ENCODE measurements around the gene OR10G6.
"Not testable (repeated sequence)": the region's sequence is repeated elsewhere in the genome, so short reads cannot be mapped to it uniquely, and the experiment has no call there.

Gene OR10G6, protein sequence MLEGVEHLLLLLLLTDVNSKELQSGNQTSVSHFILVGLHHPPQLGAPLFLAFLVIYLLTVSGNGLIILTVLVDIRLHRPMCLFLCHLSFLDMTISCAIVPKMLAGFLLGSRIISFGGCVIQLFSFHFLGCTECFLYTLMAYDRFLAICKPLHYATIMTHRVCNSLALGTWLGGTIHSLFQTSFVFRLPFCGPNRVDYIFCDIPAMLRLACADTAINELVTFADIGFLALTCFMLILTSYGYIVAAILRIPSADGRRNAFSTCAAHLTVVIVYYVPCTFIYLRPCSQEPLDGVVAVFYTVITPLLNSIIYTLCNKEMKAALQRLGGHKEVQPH

DNA sequence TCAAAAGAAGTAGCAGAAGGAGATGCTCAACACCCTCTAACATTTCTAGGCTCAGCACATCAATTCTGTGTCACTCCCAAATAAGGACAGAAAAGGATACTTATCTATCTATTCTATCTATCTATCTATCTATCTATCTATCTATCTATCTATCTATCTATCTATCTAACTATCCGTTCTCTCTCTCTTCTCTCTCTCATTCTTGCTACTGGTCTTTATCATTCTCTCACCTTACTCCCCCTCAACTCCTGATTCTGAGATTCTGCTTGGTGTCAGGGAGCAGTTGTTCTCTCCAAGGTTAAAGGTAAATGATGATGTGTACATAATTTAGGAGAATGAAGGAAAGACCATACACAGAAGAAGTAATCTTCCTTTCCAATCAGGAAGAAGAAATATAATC lies at the start of gene OR10G6:
Gene OR10G6, minus strand, starts transcription at position 43 of the 400 bp plus-strand sequence. Its CDS starts 0 bp downstream, at position 43.
- DNase-seq = no peak

DNA sequence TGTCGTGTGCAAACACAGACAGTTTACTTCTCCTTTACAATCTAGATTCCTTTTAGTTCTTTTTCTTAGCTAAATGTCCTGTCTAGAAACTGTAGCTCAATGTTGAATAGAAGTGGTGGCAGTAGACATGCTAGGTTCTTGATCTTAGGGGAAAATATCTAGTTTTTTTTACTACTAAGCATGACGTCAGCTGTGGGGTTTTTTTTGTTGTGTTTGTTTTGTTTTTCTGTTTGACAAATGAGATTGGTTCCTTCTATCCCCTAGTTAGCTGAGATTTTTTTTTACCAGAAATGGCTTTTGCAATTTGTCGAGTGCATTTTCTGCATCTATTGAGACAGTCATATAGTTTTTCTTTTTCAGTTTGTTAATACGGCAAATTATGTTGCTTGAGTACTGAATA lies 48.5 kb upstream of the OR10G6 start:
- no peak for DNase-seq

DNA sequence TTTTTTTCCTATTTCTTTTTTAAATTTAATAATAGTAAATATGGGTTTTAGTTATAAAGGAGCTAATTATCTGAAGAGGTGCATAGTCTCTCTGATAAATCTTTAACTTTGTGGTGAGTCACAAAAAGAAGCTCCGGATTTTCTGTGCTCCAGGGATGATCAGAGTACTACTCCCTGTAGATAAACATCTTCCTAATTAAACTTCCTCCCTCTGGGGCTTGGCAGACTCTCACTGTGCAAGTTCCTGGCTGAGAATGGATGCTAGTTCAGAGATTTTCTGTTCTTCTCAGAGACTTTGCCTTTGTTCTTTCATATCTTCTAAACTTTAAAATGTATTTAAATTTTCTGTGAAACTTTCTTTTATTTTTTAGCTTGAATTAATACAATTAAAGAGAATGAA lies 46.3 kb upstream of the OR10G6 start, which contains the start of gene OR10G7:
Gene OR10G7, minus strand, starts transcription at position 72 of the 400 bp plus-strand sequence. CDS start 2,324 bp downstream, outside the sequence.
- no peak for DNase-seq

DNA sequence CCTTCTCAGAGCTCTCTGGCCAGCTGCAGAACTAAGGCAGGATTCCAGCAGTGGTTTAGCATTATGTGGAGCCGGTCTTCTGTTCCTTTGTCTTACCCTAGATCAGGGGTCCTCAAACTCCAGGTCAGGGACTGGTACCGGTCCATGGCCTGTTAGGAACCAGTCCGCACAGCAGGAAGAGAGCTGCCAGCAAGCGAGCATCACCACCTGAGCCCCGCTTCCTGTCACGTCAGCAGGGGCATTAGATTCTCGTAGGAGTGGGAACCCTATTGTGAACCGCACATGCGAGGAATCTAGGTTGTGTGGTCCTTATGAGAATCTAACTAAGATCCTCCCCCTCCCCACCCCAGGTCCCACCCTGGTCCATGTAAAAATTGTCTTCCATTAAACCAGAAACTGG lies 44.6 kb upstream of the OR10G6 start:
- no peak for DNase-seq

DNA sequence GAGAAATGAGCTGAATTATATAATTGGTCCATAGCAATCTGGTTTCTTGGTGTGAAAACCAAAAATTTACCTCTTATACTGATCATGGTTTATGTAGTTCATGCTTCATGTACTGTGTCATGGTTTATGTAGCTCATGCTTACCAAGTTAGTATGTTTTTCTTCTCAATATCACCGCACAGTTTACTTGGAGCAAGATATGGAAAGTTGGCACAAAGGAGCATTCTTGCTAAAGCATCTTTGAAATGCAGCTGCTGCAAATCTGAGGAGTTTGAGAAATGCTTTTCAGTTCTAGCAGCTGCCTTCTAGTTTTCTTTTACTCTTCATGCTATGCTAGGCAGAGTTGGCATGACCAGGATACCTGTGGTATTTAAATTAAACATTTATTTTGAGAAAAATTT lies 41.7 kb upstream of the OR10G6 start:
- DNase-seq = no peak

DNA sequence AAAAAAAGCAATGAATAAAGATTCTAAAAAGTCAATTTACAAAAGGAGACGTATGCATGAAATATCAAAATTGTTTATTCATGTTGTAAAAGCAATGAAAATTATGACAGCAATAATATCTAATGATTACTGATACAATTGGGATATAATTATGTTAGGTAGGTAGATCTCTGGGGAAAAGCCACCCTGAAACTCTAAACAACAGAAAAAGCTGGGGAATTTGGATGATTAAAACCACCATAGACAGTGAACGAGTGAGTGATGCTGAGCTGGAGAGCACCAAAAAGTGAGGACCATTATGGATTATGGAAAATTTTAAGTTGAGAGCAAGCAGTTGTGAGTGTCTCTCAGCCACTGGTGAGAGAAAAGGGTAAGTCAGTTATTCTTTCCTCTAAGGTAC lies 31.5 kb upstream of the OR10G6 start, which contains the start of gene OR10G8:
Gene OR10G8, plus strand, starts transcription at position 301 of the 400 bp plus-strand sequence. CDS start 2,825 bp downstream, outside the sequence.
- DNase-seq = no peak

DNA sequence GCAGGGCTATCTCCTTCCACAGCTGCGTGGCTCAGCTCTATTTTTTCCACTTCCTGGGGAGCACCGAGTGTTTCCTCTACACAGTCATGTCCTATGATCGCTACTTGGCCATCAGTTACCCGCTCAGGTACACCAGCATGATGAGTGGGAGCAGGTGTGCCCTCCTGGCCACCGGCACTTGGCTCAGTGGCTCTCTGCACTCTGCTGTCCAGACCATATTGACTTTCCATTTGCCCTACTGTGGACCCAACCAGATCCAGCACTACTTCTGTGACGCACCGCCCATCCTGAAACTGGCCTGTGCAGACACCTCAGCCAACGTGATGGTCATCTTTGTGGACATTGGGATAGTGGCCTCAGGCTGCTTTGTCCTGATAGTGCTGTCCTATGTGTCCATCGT lies 20.9 kb upstream of the OR10G6 start:
- DNase-seq = not testable (repeated sequence)

DNA sequence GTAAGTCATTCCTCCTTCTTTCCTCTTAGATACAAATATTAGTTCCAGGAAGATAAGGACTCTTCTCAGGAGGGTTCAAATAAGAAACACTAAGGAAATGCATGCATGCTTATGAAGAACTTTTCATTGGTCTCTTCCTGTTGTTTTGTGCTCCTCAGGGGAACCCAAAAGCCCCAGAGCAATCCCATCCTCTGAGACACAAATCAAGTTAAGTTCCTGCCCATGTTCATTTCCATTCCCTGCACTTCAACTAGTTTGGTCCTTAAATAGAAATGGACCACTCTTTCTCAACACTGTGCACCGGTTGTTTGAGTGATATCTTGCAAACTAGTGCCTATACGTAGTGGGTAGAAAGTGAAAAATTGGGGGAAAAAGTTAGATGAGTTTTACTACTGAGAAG lies 17.7 kb upstream of the OR10G6 start, which contains the start of gene OR10G4:
Gene OR10G4, plus strand, starts transcription at position 301 of the 400 bp plus-strand sequence. CDS start 2,578 bp downstream, outside the sequence.
- no peak for DNase-seq

DNA sequence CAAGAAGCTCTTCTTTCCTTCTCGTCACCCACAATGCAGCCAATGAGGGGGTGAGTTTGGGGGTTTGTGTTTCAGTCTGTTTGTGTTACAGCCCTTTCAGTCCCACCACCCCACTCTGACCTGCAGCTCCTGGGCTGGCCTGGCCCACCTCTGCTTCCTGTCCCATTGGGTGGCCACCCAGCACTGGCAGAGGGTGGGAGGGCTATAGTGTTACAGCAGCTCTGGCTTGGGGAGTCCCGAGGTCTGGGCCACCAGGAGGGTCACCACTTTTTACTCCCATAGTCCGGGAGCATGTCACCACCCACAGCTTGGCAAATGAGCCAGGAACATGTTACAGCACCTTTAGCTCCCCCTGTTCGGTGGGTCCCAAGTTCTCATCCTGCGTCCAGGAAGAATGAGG lies 15.7 kb downstream of the OR10G6 start:
- DNase-seq = no peak

DNA sequence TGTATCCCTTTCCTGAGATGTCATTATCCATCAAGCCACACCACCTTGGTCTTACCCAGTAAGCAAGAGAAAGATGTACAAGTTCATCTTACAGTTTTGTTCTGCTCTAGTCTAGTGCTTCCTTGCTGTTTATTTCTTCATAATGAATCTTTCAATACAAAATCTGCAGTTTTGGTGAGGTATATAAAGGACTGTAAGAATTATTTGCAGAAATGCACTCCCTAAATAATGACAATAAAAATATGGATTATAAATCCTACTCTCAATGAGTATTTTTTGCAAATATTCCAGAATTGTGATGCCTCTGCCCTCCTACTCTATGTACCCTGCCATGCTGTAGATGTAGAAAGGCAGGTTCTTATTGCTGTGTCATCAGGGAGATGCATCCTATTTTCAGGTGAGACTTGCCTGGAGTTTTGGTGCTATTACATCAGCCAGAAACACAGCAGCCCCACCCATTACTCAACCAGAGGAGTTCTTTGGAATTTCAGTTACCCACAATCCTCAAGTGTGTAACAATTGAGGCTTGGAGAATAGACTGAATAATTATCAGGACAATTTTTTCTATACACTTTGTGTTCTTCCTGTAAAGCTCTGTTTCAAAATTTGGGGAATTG lies 17.1 kb downstream of the OR10G6 start, which contains the start of gene OR10S1:
Gene OR10S1, minus strand, starts transcription at position 51 of the 617 bp plus-strand sequence. CDS start 117 bp downstream, outside the sequence.
- no peak for DNase-seq

DNA sequence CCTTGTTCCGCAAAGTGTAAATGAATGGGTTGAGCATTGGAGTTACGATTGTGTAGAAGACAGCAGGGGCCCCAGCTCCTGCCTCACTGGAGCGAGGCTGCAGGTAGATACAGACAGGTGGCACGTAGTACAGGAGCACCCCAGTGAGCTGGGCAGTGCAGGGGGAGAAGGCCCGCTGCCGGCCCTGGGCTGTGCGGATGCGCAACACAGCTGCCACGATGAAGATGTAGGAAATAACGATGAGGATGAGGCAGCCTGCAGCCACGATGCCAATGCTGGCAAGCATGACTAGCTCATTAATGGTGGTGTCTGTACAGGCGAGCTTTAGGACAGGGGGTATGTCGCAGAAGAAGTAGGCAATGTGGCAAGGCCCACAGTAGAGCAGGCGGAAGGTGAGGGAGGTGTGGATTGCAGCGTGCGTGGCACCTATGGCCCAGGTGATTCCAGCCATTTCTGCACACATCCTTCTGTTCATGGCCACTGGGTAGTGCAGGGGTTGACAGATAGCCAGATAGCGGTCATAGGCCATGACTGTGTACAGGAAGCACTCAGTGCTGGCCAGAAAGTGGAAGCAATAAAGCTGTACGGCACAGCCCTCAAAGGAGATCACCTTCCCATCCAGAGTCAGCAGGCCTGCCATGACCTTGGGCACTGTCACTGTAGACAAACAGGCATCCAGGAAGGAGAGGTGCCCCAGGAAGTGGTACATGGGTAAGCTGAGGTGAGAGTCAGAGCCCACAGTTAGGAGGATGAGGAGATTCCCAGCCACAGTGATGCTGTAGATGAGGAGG lies 18.0 kb downstream of the OR10G6 start:
- DNase-seq = no peak

DNA sequence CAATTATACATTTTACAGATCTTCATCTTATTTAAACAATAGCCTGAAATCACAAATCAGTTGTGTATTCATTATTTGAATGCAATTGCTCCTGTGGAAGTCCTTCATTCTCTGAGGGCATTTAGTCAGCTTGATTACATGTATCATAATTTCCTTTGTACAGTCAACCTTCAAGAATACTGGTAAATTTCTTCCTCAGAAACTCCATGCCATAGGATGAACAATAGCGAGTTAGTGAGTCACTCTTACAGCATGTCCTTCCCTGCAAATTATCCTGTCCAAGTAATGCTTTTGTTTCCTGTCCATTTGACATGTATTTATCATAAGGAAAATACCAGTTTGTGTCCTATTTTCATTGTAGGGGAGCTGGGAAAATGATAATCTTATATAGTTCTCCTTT lies 21.1 kb downstream of the OR10G6 start:
- DNase-seq = no peak

DNA sequence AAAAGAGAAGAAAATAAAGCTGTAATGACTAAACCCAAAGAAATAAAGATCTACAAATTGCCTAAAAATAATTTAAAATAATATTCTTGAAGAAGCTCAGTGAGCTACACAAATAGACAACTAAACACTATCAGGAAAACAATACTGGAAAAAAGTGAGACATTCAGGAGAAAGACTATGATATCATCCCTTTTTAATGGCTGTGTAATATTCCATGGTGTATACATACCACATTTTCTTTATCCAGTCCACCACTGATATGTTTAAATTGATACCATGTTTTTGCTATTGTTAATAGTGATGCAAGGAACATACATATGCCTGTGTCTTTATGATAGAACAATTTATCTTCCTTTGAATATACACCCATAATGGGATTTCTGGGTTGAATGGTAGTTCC lies 38.2 kb downstream of the OR10G6 start:
- no peak for DNase-seq

DNA sequence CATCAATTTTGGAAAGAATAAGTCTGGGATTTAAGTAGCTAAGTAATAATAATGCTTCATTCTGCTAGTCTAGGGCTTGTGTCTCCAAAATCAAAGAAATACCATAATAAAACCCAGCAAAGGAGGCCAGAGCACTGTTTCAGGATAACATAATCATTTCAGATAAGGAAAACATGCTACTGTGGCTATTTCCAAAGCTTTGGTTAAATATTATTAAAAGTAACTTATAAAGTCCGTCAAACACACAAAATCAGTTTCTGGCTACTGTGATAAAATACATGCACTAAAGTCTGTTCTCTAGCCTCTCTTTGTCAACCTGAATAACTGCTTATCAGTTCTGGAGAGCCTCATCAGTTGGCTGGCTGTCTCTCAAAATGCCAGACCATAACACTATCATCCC lies 49.8 kb downstream of the OR10G6 start:
- no peak for DNase-seq

All from amygdala (tissue), 56 donors.